IPS-11a (cell line): Measurements from ENCODE around the gene NUDT1.

Experiments used
- H3K4me3 ChIP-seq: one replicate; pipeline ENCODE4 v1.5.1; 2013; ENCODE audit warnings: low read depth, low read length, control low read depth

NUDT1 gene

GRCh38 chr7:2247141-2247995, 5.3 kb downstream of the NUDT1 start:
- H3K4me3 ChIP-seq, result no peak overlapping the region

GRCh38 chr7:2248984-2249694, 7.1 kb downstream of the NUDT1 start:
- H3K4me3 ChIP-seq, result no peak overlapping the region

DNA sequence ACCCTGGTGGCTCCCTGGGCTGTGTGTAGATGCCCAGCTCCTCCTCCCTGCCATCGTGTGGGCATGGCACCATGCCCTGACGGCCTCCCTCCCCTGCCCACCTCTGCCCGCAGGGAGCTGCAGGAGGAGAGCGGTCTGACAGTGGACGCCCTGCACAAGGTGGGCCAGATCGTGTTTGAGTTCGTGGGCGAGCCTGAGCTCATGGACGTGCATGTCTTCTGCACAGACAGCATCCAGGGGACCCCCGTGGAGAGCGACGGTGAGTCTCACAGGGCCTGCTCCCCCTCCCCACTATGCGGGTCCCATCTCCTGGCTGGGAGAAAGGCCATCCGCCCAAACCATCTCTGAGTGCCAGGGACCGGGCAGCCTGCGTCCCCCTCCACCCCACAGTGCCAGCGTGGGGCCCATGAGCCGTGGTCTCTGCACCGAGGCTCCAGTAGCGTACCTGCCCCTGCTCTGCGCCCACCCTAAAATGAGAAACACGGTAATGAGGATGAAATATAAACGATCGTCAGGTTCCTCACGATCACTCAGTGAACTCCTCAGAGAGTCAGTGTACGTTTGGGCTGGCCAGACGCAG, 7.8 kb downstream of the NUDT1 start:
- no peak overlapping the region for H3K4me3 ChIP-seq

DNA sequence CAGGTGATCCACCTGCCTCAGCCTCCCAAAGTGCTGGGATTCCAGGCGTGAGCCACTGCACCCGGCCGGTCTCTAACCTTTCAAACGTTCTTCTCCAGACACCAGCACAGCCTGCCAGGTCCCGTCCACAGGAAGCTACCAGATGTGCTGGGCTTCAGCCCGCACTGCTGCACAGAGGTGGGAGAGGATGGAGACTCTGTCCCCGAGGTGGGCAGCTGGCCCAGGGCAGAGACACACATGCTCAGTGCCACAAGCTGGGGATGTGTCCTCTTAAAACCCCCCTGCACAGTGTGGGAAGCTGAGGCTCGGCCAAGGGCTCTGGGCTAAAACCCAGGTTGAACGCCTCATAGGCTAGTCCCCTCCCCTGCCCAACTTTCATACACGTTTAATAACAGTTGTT, 9.4 kb downstream of the NUDT1 start:
- H3K4me3 ChIP-seq, result no peak overlapping the region

DNA sequence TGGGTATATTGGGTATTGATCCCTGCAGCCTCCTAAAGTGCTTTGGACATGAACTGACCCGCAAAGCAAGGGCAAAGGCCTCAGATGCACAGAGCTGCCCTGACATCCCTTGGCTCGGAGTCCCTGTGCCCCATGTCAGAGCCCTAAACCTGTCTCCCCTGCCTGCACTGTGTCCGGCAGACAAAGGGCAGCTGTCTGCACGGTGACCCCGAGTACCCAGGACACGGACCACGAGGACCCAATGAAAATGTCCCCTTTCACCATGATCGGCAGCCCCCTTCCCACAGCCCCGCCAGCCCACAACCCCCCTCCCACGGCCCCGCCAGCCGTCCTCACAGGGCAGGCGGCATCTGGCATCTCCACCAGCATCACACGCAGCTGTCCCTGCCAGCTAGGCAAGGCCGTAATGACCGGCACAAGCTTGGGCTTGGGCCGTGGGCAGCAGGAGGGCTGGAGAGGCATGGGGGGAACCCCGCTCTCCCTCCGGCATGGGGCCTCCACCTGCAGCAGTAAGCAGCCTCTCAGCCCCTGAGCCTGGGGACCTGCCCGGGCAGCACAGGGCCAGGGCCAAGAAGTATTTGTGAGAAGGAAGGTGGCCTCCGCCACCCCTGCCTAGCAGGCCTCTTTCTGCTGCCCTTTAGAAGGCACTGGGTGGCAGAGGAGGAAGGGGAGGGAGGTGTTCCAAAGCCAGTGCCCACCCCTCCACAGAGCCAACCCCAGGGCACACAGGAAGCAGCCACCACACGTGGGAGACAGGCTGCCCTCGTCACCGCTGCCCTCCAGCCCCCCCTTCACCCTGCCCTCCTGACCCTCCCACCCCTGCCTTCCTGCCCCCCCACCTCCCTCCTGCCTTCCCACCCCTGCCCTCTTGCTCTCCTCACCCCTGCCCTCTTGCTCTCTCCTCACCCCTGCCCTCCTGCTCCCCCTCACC, 10.1 kb downstream of the NUDT1 start:
- no peak overlapping the region for H3K4me3 ChIP-seq

DNA sequence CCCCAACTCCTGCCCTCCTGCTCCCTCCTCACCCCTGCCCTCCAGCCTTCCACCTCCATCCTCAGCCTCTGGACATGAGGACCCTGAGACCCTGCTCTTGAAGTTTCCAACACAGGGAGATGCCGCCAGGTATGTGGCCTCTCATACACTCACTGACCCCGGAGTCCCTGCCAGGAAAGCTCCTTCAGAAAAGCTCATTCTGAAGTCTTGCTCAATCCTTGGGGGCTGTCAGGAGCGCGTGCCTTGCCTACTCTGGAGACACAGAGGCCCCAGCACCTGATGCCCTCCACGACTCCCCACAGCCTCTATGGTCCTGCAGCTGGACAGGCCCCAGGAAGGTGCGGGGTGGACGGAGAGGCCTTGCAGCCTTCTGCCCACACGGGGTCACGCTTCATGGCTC, 11.0 kb downstream of the NUDT1 start:
- no peak overlapping the region for H3K4me3 ChIP-seq

DNA sequence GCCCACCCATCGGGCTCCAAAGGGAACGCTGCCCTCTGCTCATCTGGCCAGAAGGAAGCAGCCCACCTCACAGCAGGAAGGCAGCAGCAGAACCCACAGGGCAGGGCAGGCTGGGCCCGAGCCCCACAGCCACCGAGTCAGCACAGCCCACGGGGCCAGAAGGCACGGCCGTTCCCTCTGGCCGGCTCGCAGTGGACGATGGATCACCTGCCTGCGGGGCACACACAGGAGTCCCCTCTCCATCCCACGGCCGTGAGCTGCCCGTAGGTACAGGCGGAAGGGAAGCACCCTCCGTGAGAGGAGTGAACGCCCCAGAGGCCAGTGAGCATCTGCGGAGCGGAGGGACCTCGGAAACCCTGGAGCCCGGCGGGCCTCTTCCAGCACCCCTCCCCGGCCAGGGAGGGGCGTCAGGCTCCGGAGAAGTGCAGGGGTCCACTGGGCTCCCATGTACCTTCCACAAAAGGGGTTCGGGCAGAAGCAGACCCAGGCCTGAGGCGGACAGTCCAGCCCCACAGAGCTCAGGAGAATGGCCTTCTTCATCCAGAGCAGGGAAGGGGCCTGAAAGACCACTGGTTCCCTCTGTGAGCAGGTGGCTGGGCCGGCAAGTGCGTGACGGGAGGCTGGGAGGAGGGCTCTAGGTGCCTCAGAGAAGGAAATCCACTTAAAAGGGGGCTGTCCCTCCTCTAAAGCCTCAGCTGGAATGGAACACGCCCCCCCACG, 11.7 kb downstream of the NUDT1 start:
- no peak overlapping the region for H3K4me3 ChIP-seq

DNA sequence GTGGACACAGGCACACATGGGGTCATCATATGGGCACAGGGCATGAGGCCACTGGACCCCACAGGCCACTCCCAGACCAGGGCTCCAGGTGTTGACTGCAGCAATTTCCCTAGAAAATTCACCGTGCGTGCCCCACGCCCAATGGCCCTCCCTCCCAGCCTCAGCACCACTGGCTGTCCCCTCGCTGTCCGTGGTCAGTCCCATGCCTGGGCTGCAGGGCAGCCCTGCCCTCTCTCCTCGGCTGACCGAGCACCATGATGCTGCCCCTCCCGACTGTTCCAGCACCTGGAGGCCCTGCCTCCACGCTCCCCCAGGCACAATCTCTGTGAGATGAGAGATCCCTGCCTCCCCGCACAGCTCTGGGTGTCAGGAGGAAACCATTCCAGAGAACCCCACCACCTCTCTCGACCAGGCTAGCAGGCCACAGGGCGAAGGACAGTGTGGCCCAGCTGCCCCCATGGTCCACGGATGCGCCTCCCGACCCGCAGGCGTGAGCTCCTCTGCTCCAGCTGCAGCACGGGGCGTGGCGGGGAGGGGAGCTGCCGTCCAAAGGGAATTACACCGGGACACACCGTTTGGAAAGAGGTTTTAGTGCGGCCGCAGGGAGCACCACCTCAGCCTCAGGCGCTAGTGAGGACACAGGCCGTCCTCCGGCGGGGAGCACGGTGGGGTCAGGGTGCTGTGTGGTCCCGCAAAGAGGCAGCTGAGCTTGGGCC, 12.6 kb downstream of the NUDT1 start:
- H3K4me3 ChIP-seq, result no peak overlapping the region

- no peak overlapping the region for H3K4me3 ChIP-seq
Measured at GRCh38 chr7:2255145-2256139, 13.4 kb downstream of the NUDT1 start.

GRCh38 chr7:2256306-2257045, 14.4 kb downstream of the NUDT1 start:
- no peak overlapping the region for H3K4me3 ChIP-seq

DNA sequence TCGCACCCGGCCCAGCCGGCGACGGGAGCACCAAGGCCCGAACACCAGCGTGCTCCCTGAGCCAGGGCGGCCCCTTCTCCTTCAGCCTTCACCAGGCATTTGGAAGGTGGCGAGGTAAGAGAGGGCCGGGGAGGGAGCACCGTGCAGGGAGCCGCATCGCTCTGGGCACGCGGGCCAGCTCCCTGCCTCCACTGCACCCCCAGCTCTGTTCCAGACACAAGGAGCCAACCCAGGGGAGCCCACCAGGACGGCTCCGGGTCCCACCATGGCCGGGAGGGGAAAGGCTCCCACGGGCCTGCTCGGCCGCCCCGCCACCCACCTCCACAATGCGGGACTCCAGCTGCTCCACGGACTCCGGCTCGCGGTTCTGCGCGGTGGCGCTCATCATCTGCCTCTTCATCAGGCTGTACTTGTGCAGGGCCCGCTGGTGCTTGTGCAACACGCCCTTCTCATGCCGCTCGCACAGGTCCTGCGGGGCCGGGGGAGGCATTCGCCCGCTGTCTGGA, 15.1 kb downstream of the NUDT1 start:
- no peak overlapping the region for H3K4me3 ChIP-seq

DNA sequence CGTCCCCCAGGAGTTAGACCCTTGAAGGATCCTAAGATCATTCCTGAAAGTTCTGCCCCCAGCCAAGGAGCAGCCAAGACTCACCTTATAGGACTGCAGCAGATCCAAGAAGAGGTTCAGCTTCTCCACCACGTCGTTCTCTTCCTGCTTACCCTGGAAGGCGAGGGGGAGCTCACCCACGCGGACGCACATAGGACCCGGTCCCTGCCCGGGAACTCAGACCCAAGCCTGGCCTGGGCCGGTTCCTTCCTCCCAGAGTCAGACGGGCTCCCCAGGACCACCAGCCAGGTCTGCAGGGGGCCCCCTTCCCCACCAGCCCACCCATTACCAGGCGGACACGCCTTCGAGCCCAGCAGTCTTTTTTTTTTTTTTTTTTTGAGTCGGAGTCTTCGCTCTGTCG, 15.6 kb downstream of the NUDT1 start:
- H3K4me3 ChIP-seq, result no peak overlapping the region

DNA sequence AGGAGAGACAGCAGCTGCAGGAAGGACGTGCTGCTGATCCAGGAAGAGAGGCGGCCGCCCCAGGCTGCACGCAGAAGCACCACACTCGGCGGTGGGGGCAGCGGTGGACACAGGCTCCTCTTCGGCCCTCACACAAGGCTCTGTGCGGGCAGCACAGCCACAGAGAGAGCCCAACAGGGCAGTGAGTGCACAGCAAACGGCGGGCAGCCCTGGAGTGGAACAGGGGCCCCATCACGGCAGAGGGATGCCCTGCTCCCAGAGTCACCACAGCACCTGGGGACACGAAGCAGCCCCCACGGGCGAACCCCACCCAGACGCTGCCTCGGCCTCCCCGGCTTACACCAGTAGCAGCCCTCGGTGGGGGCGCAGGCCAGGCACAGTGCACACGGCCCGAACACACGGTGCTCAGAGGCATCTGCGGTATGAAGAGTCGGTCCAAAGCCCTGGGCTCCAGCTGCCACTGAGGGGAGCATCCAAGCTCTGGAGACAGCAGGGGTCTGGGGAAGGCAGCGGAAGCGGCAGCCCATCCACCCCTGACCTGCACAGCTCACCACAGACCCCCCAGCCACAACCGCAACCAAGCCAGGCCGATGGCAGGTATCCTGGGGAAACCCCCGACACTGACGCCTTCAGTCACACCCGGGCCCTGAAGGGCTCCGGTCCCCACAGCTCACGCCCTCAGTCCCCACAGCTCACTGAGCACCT, 16.8 kb downstream of the NUDT1 start:
- H3K4me3 ChIP-seq, result no peak overlapping the region

DNA sequence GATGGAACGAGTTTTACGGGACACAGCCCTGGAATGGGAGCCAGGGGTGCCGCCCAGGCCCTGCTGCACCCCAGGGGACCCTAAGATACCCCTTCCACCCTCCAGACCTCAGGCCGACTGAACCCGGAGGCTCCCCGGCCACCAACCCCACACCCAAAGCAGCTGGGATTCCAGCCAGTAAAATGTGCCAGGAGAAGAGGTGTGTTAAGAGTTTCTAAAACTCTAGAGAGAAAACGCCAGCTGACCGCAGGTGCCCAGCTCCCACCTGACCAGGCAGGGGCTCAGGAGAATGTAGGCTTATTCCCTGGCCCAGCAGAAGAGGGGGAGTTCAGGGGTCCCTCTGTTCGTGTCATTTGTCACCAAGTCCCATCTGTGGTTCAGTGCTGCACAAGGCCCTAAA, 17.5 kb downstream of the NUDT1 start:
- no peak overlapping the region for H3K4me3 ChIP-seq

DNA sequence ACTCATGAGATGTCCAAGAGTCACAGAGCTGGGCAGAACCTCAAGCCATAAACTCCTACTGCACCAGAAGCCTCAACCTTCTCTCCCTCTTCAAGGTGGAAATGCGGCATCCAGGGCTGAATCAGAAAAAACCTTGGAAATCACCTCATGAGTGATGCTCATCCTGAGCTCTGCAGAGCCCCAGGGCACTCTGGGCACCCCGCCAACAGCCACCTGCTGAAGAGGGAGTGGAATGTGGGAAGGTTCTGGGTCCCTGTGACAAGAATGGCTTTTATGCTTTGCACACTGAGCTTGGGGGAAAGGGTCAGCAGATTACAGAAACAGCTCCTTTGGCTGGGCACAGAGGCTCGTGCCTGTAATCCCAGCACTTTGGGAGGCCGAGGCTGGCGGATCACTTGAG, 18.8 kb downstream of the NUDT1 start:
- H3K4me3 ChIP-seq, result no peak overlapping the region

GRCh38 chr7:2261611-2262010, 19.6 kb downstream of the NUDT1 start:
- H3K4me3 ChIP-seq, result no peak overlapping the region

GRCh38 chr7:2263176-2263575, 21.1 kb downstream of the NUDT1 start:
- H3K4me3 ChIP-seq, result no peak overlapping the region
